GM21381 (cell line): ENCODE results near the gene LOXL3.
"Not testable (repeated sequence)": the region's sequence is repeated elsewhere in the genome, so short reads cannot be mapped to it uniquely, and the experiment has no call there.

Source experiments
- ATAC-seq: cut with Tn5 transposase; IDR thresholded peaks from one replicate; pipeline ENCODE4 v1.9.1; 2021; ENCODE audit warnings: mild to moderate bottlenecking, moderate library complexity; ENCODE audit not compliant: unreplicated experiment

LOXL3 gene

DNA sequence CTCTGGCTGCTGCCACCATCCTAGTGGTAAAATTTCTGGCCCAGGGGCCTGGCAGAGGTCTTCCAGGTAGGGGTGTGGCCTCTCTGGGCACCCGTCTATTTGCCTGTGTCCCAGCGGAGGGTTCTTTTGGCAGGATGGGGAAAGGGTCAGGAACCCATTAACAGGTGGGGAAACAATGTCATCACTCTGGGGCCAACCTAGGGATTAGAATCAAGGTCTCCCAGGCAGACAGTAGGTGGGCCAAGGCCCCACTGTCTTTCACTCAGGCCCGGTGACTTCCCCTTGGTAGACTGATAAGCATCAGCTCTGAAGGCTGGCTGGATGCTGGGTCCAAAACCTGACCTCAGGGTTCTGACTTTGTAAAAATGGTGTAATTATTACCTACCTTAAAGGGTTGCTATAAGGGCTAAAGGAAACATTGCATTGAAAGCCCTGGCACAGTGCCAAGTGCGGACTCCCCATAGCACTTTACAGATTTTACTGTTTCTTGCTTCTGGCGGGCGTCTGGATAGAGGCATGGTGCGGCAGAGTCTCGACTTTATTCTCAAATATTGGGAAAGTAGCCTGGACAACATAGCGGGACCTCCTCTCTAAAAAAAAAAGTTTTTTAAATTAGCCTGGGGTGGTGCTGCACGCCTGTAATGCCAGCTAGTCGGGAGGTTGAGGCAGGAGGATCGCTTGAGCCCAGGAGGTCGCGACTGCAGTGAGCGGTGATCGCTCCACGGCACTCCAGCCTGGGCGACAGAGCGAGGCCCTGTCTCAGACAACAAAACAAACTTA, 56.6 kb downstream of the LOXL3 start:
- ATAC-seq: no peak

DNA sequence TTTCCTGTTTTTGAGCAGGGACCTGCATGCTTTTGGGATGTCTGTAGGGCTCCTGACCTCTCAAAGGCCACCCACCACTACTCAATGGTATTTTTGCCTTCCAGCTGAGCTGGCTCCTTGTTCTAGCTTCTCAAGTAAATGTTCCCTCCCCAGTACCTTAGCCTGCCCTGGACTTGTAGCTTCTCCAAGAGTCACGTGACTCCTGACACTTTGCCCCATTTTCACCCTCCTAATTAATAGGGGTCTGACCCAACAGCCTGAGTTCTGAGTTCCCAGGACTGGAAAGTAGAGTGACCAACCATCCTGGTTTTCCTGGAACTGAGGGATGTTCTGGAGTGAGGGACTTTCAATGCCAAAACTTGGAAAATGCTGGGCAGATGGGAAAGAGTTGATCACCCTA, 58.3 kb downstream of the LOXL3 start:
- ATAC-seq: no peak

DNA sequence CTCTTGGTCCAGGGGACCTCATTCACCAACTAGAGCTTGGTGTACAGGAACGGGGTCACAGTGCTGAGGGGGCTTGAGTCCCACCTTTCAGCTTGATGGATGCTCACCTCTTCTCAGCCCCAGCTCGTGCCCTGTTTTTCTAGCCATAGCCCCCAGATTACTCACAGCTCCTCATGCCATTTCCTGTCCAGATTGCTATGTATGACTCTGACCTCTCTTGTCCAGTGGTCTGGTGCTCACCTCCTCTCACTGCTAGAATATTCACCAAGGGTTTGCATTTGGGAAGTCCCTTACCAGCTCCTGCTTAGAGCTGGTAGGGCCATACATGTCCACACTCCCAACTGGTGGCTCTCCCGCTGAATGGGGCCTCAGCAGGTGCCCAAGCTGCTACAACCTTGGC, 60.2 kb downstream of the LOXL3 start:
- ATAC-seq: no peak

DNA sequence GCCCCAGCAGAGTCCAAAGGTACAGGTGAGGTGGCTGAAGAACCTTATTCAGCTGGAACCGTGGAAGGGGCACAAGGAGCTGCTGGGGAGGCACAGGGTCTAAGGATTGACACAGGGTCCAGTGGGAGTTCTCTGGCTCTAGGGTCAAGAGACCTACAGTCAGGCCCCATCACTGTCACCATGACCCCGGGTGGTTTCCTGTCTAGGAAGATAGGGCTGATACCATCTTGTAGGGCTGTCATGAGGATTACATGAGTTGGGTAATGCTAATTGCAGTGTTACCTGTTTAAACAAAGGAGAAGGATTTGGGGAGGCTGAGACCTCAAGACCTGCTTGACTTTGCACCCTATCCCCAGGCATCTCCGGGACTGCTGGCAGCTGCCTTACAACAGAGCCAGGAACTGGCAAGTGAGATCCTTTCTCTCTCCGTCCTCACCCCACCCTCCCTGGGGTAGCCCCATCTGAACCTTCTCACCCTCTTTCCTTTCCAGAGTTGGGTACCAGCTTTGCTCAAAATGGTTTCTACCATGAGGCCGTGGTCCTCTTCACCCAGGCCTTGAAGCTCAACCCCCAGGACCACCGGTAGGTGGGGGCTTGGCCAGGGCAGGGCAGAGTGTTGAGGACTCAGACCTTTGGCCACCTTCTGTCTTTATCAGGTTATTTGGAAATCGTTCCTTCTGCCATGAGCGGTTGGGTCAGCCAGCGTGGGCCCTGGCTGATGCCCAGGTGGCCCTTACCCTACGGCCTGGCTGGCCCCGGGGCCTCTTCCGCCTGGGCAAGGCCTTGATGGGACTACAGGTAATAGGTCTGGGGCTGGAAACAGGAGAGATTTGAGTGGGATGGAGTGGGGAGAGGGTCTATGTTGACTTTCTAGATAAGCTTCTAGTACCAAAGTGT, 61.8 kb downstream of the LOXL3 start:
- ATAC-seq: no peak

DNA sequence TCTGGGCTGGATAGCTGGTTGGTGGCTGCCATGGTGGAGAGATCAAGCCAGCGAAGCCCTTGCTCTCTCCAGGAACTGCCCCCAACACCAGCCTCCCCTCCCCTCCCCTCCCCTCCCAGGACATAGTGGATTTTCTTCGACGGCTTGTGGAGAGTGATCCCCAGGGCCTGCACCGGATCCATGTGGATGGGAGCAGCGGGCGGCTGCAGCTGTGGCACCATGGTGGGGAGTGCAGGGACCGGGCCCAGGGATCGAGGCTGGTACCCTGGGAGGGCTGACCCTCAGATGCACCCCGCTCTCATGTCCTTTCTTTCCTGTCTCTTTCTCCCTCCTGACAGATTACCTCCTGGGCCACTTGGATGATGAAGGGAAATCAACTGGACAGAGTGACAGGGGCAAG, 63.8 kb downstream of the LOXL3 start:
- ATAC-seq: no peak

DNA sequence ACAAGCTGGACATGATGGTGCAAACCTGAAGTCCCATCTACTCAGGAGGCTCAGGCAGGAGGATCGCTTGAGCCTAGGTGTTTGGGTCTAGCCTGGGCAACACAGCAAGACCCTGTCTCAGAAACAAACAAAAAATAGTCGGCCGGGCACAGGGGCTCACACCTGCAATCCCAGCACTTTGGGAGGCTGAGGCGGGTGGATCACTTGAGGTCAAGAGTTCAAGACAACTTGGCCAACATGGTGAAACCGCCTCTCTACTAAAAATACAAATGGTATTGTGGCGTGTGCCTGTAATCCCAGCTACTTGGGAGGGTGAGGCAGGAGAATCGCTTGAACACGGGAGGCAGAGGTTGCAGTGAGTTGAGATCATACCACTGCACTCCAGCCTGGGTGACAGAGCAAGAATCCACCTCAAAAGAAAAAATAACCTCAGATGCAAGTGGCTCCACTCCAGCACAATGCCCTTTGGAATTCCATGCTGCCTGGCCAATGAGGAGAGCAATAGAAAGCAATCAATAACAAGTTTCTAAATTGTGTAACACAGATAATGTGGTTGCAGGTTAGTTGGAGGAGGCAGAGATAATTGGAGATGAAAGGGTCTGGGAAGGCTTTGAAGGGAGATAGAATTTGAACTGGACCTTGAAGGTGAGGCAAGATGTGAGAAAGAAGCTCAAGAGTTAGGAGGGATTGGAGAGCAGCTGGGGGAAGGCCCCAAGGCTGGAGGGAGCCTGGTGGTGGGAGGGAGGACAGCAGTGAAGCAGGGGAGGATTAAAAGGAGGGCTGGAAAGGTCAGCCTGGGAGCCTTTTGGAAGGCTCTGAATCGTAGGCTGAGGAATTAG, 64.9 kb downstream of the LOXL3 start:
- ATAC-seq: no peak

DNA sequence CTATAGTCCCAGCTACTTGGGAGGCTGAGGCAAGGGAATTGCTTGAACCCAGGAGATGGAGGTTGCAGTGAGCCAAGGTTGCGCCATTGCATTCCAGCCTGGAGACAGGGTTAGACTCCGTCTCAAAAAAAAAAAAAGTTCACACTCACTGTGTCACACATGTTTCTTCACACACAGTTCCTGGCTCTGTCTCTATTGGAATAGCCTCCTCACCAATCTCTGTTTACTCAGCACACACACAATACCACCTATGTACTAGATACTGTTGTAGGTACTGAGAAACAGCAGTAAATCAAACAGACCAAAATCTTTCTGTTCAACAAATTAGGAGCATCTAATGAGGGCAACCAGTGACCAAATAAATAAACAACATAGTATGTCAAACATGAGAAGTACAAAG, 67.6 kb downstream of the LOXL3 start:
- no peak for ATAC-seq

DNA sequence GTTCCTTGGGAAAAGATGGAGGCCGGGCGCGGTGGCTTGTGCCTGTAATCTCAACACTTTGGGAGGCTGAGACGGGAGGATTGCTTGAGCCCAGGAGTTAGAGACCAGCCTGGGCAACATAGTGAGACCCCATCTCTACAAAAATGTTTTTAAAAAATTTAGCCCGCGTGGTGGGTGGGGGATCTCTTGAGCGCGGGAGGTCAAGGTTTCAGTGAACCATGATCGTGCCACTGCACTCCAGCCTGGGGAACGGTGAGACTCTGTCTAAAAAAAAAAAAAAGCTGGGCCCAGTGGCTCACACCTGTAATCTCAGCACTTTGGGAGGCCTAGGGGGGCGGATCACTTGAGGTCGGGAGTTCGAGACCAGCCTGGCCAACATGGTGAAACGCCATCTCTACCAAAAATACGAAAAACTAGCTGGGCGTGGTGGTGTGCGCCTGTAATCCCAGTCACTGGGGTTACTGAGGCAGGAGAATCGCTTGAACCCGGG, 70.0 kb downstream of the LOXL3 start:
- not testable (repeated sequence) for ATAC-seq

DNA sequence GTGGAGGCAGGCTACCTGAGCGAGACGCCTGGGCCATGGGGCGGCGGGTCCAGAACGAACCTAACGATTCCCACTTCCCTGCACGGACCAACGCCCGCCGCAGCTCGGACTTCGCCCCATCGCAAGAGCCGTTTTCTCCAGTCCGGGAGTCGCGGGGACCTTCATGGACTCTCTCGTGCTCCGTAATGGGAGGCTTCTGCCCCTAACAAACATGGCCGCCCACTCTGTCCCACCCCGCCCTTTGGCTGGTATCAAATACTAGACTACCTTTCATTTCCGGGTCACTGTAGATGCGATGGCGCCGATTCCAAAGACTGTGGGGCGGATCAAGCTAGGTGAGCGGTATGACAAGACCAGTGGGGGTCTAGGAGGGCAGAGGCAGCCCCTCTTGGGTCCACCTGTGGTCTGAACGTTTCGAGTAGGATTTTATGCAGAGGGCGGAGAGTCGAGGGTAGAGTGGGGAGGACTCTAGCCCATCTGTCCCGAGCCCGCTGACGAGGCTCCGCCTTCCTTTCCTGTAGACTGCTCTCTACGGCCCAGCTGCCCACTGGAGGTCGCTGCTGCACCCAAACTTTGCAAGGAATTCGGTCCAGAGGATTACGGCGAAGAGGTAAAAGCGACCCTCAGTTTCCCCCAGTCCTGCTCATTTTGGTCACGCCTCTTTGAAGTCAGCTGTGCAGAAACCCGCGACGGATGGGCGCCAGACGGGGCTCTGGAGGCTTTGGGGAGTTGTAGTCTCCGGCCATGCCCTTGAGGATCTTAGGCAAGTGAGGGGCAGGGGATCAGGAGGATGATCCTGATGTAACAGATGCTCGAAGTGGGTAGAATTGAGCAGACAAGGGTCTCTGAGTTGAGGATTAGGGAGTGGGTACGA, 70.7 kb downstream of the LOXL3 start, which contains the start of the genes CCDC142 and TTC31:
TSS of gene CCDC142 (minus strand) at position 198 of the 874 bp plus-strand sequence. CDS start at position 37, 161 bp downstream.
TSS of gene TTC31 (plus strand) at position 281 of the 874 bp plus-strand sequence. CDS start at position 296, 15 bp downstream.
- peak; percentile 86 for ATAC-seq
